HL-60 (cell line): ENCODE measurements around the gene GOLGA8J.
A peak's percentile ranks its signal among the peaks of the same experiment; 100 is the strongest.
"Not testable (repeated sequence)": the region's sequence is repeated elsewhere in the genome, so short reads cannot be mapped to it uniquely, and the experiment has no call there.

Source experiments
- DNase-seq, 2 experiments: peaks; one replicate each; pipeline ENCODE4 v3.0.0-alpha.2; 2010 to 2020; ENCODE audit warnings: low read depth in 1 of 2, low spot score in 1 of 2
- H3K27ac ChIP-seq: fragments of 250-450 bp; sonication (Bioruptor Pico); replicated peaks from 2 replicates; pipeline ENCODE4 v1.5.1; 2020; ENCODE audit warnings: mild to moderate bottlenecking, moderate library complexity
- H3K27me3 ChIP-seq: fragments of 250-450 bp; sonication (Bioruptor Pico); 2 replicates; pipeline ENCODE4 v1.5.1; 2021; ENCODE audit warnings: mild to moderate bottlenecking, moderate library complexity; ENCODE audit not compliant: insufficient read depth, poor library complexity, severe bottlenecking
- H3K4me3 ChIP-seq: replicated peaks from 2 replicates; pipeline ENCODE4 v1.5.1; 2011; ENCODE audit warnings: mild to moderate bottlenecking, control low read depth, low read length; ENCODE audit not compliant: insufficient read depth

GOLGA8J gene

DNA sequence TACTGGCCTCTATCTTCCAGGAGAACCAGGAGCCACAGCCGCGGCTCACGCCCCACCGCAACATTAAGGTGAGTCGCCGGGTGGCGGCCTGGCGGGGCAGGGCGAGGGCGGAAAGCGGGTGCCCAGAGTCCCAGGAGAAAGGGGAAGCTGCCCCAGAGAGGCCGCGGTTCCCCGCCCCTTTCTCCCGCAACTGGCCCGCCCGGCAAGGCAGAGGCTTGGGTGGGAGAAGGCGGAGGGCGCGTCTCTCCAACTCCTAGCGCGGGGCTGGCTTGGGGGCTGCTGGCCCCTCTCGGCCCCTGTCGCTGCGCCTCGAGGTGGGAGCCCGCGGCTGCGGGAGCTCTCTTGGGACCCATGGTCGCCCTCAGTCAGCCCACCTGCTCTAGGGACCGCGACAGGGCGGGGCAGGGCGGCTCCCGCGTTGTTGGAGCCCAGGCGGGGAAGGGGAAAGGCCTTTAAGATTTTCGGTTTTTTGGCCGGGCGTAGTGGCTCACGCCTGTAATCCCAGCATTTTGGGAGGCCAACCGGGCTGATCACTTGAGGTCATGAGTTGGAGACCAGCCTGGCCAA is 21.3 kb downstream of the GOLGA8J start:
- not testable (repeated sequence) for H3K27me3 ChIP-seq, H3K27ac ChIP-seq, DNase-seq
- H3K4me3 ChIP-seq: peak overlapping the region; percentile 49

DNA sequence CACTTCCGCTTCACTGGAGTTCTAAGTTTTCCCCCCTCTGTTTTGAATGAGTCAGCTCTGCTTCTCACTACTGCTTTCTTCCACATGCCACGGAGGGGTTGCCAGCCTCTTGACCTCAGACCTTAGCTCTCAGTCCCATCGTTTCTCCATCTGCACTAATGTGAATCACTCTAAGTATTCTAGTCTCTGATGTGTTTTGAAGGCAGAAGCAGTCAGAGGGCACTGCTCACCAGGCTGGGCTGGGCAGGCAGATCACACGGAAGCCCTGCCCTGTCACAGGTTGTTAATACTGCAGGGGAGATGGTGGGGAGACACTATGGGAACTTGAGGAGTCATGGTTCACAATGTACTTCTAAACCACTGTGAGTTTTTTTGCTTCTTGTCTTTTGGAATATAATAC is 27.8 kb downstream of the GOLGA8J start:
- not testable (repeated sequence) for DNase-seq, H3K27ac ChIP-seq, H3K4me3 ChIP-seq, H3K27me3 ChIP-seq

DNA sequence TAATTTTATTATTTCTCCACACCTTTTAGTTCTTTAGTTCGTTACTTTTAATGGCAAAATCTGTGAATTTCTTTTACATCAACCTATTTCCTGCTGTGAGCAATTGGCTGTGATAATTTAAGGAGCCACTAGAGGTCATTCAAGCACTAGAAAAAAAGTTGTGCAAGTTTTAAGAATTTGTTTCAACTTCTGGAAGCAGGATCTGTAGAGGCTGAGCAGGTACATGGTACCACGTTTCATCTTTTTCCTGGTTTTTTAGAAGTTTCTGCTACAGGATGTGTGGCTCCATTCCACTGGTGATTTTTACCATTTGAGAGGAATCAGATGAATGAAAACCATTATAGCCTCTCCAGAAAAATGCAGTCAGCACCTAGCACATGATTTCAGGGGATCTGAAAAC is 47.3 kb downstream of the GOLGA8J start:
- DNase-seq, H3K4me3 ChIP-seq, H3K27ac ChIP-seq, H3K27me3 ChIP-seq: not testable (repeated sequence)

DNA sequence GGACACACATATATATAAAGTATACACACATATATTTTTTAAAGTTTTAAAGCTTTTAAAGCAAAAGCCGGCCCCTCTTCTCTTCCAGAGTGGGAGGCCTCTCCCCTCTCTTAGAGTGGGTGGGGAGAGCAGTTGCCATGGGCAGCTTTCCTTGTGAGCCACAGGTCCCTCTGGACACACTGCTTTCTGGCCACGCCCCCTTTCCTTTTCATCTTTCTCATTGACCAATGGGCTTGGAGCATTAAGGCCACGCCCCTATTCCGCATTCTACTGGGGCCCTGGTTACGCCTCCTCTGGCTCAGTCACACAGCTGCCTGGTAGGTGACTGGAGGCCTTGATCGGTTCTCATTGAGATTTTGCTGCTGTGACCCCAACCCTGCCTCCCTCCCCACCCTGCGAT is 52.0 kb downstream of the GOLGA8J start, which contains the start of gene GOLGA8T:
Gene GOLGA8T (plus strand): TSS at position 301 of the 400 bp plus-strand sequence. CDS start 98 bp downstream, at position 399.
- not testable (repeated sequence) for H3K27ac ChIP-seq, DNase-seq, H3K27me3 ChIP-seq, H3K4me3 ChIP-seq
